Stimulated activated CD8-positive, alpha-beta memory T cell treated with anti-CD3 and anti-CD28 coated beads, Interleukin-4, amount 100 ng/mL, for 24 hours (primary cell): ENCODE measurements around the gene ZNF765.
"Not testable (repeated sequence)": the region's sequence is repeated elsewhere in the genome, so short reads cannot be mapped to it uniquely, and the experiment has no call there.

Experiments
- DNase-seq: peaks from one replicate; pipeline ENCODE4 v3.0.0-alpha.2; 2020; ENCODE audit warnings: low read depth

The ZNF765 gene

DNA sequence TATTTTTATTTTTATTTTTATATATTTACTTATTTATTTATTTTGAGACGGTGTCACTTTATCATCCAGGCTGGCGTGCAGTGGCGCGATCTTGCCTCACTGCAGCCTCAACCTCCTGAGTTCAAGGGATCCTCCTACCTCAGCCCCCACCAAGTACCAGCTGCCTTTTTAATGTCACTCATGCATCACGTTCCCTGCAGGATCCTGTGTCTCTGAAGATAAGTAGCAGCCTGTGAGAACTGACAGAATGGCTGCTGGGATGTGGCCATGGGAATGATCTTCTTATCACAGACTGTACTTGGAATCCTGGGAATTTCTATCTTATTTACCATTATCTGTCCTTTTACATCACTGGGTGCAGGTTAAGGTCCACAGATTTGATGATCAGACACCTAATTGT lies 27.6 kb downstream of the ZNF765 start:
- DNase-seq: no peak

DNA sequence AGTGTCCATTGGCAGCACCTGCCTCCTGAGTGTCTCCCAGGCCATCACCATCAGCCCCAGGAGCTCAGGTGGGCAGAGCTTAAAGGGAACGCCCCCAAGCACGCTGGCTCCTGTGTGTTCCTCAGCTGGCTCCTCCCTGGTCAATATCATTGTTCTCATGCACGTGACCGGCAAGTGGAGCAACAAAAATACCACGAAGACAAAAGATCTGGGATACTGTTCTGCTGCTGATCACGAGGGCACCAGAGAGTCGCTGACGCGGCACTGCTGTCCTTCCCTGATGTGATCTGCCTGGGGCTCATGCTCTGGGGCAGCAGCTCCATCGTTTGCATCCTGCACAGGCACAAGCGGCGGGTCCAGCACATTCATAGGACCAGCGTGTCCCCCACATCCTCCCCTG lies 28.1 kb downstream of the ZNF765 start:
- not testable (repeated sequence) for DNase-seq

DNA sequence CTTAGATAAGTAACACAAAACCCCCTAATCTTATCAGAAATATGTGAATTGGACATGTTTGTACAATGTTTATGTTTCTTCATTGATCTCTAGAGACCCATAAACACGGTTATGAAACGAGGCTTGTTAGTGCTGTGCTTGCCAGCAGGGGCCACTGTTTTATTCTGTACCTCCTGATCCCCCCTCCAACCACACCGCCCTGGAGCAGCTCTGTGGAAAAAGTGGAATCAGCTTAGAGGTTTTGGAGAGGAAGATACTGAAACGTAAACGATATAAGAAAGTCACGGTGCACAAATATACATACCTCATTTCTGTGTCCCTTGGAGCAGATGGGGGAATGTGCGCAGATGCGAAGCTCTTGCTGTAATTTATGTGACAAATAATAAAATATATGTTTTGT lies 28.7 kb downstream of the ZNF765 start:
- not testable (repeated sequence) for DNase-seq

DNA sequence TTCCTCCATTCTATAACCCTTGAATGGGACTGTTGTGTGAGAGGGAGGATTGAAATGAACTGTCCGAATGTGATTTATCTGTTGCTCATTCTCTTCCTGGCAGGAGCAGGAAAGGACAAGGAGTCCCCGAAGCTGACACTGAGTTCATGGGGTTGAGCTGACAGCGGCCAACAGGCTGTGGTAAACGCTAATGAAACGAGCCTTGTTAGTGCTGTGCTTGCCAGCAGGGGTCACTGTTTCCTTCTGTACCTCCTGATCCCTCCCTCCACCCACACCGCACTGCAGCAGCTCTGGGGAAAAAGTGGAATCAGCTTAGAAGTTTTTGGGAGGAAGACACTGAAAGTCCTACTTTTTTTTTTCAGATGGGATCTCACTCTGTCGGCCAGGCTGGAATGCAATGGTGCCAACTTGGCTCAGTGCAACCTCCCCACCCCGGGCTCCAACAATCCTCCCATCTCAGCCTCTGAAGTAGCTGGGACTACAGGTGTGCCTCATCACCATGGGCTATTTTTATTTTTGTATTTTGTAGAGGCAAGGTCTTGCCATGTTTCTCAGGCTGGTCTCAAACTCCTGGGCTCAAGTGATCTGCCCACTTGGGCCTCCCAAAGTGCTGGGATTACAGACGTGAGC lies 30.1 kb downstream of the ZNF765 start:
- DNase-seq: peak; percentile 48

DNA sequence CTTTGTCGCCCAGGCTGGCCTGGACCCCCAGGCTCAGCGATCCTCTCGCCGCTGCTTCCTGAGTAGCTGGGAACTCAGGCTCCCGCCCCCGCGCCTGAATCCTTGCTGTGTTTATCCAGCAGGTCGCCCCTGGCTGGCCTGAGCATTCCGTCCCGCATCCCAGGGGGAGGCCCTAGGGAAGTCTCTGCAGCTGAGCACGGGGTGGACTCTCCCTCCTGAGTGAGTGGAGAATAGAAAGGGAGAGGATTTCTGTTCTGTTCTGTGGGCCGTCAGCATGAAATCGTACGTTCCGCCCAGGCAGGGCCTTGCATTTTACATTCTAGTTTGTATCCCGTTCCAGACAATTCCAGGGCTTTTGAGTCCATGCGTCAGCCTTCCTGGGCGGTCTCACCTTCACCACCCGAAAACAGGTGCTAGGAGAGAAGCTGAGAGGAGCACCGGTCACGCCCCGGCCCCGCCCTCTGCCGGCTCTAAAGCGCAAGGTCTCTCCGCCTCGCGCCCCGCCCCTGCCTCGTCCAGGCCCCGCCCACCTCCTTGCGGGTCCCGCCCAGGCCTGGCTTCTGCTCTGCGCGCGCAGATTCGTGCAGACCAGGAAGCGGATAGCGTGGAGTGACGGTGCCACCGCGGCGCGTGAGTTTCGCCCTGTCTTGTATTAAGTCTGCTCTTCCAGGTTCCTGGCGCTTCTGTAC lies 36.6 kb downstream of the ZNF765 start, which contains the start of gene ZNF761:
Gene ZNF761 (plus strand): TSS at position 586 of the 689 bp plus-strand sequence. CDS start 15,285 bp downstream, outside the sequence.
- DNase-seq: peak; percentile 96

DNA sequence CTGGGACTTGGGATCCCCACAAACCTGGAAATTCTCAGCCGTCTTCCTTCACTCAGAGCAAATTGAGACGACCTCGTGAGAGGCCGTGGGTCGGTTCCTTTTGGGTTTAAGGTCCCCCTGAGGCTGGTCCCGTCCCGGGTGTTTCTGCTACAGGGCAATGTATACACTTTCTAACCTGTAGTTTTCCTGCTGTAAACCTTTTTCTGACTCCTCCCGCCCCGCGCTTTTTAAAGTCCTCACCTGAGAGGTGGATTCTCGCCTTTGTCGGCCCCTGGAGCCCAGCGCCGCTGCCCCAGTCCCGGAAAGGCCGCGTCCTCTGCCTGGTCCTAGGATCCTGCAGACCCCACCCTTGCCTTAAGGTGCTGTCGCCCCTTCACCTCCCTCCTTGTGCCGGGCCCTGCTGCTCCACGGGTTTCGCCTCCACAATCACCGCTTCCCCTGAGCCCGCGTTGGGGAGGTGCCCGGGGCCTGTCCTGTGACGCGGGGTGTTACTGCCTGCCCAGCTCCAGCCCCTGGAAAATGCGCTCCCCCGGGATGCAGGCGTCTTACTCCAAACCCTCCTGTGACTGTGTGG lies 37.2 kb downstream of the ZNF765 start:
- DNase-seq: no peak

DNA sequence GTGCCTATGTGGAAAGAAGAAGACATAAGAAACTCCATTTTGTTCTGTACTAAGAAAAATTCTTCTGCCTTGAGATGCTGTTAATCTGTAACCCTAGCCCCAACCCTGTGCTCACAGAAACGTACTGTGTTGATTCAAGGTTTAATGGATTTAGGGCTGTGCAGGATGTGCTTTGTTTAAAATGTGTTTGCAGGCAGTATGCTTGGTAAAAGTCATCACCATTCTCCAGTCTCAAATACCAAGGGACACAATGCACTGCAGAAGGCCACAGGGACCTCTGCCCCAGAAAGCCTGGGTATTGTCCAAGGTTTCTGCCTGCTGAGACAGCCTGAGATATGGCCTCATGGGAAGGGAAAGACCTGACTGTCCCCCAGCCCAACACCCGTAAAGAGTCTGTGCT lies 48.9 kb downstream of the ZNF765 start:
- not testable (repeated sequence) for DNase-seq

DNA sequence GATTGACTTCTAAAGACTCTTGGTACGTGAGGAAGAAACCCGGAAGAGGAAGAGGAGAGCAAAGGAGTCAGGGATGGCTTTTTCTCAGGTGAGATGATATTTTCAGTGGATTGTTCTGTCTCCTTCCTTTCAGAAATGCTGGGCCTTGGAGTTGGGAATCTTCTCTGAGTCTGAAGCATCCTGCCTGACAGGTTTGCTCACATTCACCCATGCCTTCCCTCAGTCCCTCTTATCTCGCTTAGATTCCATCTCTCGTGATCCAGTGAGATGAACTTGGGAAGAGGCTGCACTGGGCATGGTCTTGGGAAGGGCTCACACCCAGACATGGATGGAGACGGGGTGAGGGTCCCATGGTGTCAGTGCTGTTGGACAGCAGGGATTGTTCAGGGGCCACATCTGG lies 52.2 kb downstream of the ZNF765 start:
- DNase-seq: not testable (repeated sequence)

DNA sequence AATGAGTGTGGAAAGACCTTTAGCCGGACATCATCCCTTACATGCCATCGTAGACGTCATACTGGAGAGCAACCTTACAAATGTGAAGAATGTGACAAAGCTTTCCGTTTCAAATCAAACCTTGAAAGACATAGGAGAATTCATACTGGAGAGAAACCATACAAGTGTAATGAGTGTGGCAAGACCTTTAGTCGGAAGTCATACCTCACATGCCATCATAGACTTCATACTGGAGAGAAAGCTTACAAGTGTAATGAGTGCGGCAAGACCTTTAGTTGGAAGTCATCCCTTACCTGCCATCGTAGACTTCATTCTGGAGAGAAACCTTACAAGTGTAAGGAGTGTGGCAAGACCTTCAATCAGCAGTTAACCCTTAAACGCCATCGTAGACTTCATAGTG lies 60.9 kb downstream of the ZNF765 start:
- no peak for DNase-seq

DNA sequence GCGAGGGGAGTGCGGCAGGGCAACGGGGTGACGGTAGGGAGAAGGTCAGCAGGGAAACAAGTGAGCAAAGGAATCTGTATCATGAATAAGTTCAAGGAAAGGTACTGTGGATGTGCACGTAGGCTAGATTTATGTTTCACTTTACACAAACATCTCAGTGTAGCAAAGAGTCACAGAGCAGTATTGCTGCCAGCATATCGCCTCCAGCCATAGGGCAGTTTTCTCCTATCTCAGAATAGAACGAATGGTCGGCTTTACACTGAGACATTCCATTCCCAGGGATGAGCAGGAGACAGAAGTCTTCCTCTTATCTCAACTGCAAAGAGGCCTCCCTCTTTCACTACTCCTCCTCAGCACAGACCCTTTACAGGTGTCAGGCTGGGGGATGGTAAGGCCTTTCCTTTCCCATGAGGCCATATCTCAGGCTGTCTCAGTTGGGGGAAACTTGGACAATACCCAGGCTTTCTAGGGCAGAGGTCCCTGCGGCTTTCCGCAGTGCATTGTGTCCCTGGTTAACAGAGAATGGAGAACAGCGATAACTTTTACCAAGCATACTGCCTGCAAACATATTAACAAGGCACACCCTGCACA lies 65.3 kb downstream of the ZNF765 start:
- not testable (repeated sequence) for DNase-seq

DNA sequence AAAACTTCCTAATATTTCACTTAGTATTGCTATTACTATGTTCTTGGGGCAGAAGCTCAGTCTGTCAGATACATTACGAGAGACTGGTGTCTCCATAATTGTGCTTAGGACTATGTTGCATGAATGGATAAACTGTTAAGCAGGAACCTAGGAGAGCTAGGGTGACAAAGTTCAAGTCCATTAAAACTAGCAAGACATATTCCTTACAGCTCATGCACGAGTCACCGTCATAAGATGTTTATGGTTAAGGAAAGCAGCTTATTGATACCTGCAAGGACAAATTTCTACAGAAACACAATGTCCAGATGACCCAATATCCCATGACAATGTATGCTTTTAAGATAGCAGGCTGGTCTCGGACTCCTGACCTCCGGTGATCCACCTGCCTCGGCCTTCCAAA lies 66.9 kb downstream of the ZNF765 start:
- DNase-seq: no peak

DNA sequence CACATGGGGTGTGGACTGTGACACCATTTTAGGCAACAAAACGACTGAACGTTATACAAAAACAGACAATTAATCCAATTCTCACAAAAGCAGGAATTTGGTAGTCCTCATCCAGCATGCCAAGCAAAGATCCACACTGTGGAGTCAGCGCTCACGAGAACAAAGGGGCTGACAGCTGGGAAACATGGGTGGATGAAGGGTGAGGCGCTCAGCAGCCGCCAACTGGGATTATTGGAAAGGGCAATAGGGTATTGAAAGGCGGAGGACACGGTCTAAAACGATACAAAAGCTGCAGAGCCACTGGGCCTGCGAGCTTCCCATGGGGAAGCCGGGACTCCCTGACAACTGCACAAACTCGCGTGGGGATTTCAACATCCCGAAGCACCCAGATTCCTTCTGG lies 67.9 kb downstream of the ZNF765 start:
- DNase-seq: no peak

DNA sequence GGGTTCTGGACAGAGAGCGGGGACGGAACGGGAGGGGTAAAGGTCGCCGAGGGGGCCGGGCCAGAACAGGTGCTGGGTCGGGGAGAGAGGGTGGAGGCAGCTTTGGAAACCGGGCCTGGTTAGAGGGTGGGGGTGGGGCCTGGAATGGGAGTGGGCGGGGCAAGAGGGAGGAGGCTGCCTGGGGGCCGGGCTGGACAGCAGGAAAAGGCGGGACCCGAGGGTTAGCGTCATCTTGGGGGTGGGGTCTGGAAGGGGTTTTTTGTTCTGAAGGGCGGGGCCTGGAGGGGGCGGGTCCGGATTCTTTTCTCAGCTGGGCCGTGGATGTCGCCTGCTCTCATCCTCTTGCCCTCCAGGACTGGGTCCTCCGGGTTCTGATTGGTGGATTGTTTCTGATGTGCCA lies 68.3 kb downstream of the ZNF765 start:
- DNase-seq: no peak

DNA sequence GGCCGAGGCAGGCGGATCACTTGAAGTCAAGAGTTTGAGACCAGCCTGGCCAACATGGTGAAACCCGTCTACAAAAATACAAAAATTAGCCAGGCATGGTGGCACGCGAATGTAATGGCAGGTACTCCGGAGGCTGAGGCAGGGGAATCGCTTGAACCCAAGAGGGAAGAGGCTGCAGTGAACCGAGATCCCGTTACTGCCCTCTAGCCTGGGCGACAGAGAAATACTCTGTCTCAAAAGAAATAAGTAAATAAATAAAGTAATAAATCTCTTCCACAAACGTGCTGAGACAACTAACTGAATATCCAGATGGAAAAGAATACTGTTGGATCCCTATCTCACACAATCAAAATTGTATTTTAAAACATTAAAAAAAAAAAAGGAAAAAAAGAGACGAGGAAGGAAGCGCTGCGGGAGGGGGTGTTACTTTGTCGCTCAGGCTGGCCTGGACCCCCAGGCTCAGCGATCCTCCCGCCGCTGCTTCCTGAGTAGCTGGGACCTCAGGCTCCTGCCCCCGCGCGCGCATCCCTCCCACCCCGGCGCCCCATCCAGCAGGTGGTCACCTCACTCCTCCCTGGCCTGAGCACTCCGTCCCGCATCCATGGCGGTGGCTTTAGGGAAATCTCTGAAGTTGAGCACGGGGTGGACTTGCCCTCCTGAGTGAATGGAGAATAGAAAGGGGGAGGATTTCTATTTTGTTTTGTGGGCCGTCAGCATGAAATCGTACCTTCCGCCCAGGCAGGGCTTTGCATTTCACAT lies 72.0 kb downstream of the ZNF765 start:
- DNase-seq: no peak

DNA sequence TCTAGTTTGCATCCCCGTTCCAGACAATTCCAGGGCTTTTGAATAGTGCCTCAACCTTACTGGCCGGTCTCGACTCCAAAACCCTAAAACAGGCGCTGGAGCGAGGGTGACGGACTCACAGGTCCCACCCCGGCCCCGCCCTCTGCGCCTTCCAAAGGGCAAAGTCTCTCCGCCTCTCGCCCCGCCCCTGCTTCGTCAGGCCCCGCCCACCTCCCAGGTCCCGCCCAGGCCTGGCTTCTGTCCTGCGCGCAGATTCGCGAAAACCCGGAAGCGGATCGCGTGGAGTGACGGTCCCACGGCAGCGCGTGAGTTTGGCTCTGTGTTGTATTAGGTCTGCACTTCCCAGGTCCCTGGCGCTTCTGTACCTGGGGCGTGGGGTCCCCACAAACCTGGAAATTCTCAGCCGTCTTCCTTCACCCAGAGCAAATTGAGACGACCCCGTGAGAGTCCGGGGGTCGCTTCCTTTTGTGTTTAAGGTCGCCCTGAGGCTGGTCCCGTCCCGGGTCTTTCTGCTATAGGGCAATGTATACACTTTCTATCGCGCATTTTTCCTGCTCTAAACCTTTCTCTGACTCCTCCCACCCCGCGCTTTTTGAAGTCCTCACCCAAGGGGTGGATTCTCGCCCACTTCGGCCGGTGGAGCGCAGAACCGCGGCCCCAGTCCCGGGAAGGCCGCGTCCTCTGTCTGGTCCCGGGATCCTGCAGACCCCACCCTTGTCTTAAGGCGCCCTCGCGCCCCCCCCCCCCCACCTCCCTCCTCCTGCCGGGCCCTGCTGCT lies 72.7 kb downstream of the ZNF765 start, which contains the start of gene ZNF813:
Gene ZNF813 (plus strand): TSS at position 249 of the 778 bp plus-strand sequence. CDS start 16,090 bp downstream, outside the sequence.
- DNase-seq: peak; percentile 95

DNA sequence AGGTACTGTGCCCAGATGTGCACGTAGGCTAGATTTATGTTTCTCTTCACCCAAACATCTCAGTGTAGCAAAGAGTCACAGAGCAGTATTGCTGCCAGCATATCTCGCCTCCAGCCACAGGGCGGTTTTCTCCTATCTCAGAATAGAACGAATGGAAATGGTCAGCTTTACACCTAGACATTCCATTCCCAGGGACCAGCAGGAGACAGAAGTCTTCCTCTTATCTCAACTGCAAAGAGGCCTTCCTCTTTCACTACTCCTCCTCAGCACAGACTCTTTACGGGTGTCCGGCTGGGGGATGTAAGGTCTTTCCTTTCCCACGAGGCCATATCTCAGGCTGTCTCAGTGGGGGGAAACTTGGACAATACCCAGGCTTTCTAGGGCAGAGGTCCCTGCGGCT lies 73.7 kb downstream of the ZNF765 start:
- DNase-seq: not testable (repeated sequence)

DNA sequence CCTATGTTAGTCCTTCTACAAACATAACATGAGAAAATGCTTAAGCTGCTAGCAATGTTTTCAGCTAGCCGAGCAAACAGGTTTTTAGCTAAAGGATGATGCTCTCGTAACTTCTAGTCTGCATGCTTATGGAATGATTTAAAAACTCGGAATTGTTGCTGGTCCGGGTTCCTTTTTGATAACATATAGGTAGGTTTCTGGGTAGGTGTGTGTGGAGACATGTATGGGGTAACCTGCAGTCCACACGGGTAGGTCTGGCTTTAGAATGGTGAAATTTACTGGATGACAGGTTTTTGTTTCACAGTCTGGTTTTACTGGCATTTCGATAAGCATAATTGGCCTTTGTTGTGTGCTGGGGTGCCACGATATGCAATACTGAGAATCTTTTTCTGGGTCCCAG lies 77.0 kb downstream of the ZNF765 start:
- no peak for DNase-seq

DNA sequence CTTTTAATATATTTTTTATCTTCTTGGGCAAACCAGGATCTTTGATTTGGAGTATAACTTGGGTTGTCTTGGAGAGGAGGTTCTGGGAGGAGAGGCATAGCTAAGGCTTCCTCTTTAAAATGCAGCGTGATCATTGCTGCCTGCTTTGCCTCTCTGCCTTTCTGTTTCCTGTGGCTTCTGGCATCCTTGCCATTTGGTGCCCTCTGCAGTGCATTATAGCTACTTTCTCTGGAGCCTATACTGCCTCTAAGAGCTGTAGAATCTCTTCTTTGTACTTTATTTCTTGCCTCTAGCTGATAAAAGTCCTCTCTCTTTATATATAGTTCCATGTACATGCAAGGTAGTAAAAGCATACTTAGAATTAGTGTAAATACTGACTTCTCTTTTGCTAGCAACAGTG lies 79.9 kb downstream of the ZNF765 start:
- not testable (repeated sequence) for DNase-seq

DNA sequence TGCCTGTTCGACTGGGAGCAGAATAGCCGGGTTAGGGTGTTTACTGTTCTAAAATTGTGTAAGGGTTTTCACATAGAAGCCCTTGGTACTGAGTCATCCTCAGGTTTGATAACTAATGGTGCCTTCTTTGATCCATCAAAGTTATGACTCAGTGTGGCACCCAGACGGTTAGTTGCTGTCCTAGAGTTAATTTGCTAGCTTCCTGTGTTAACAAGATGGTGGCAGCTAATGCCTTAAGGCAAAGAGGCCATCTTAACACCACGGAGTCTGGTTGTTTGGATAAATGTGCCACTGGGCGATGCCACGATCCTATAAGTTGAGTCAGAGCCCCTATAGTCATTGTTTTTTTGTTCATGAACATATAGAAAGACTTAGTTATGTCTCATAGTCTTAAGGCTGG lies 80.5 kb downstream of the ZNF765 start:
- DNase-seq: not testable (repeated sequence)
